ENCODE measurements around the gene PLXDC1. TPM values are rescaled to one million over a fixed set of nuclear protein-coding genes. Genes with fewer than 3 reads are reported as not detected.

The PLXDC1 gene
- polyA plus RNA-seq, 1 experiment: 1.9 TPM

DNA sequence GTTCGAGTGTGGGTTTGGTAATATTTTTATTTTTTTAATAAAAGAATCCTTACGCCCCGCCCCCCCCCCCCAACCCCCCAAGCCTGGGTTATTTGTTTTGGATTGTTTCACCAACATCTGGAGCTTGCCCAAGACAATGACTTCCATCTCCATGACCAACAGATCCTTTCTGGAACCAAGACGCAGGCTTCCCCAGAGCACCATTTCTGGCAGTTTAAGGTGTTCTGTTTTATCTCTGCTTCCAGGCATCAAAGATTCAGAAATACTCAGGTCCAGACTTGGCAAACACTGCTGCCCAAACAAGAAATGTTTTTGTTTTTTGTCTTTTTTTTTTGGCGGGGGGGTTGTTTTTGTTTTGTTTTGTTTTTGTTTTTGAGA, 56.1 kb downstream of the PLXDC1 start:
- POLR2A ChIA-PET: no interaction called here
- CTCF ChIA-PET: no interaction called here
- no peak for DNase-seq (ENCODE audit: low read depth, low spot score)
- TF ChIP-seq CTCF (IDR thresholded peaks at IDR 0.05; ENCODE audit: low read depth, low read length): no peak
- H3K27me3 ChIP-seq (ENCODE audit: control insufficient read depth, insufficient read depth, low read length): peaks cover 55% of the 10 kb centered on the region
- no peaks in the 10 kb centered on the region for H3K9me3 ChIP-seq (ENCODE audit: control insufficient read depth, insufficient read depth, low read length)
- no peak overlapping the region for H3K27ac ChIP-seq (ENCODE audit: low read depth, low read length)
- H3K4me3 ChIP-seq (ENCODE audit: low read depth, low read length): no peak overlapping the region

- CTCF ChIA-PET: no interaction called here
- Histone ChIP-seq H3K4me3 (ENCODE audit: low read depth, low read length) (no peak overlapping the region), H3K27me3 (ENCODE audit: control insufficient read depth, insufficient read depth, low read length) (peaks cover 55% of the 10 kb centered on the region), H3K27ac (ENCODE audit: low read depth, low read length) (no peak overlapping the region), H3K9me3 (ENCODE audit: control insufficient read depth, insufficient read depth, low read length) (no peaks in the 10 kb centered on the region)
- POLR2A ChIA-PET: no interaction called here
- no peak for TF ChIP-seq CTCF (IDR thresholded peaks at IDR 0.05; ENCODE audit: low read depth, low read length)
- no peak for DNase-seq (ENCODE audit: low read depth, low spot score)
Observed at GRCh38 chr17:39094607-39095308, 56.7 kb downstream of the PLXDC1 start.

GRCh38 chr17:39092692-39093230, 58.7 kb downstream of the PLXDC1 start:
- DNase-seq (ENCODE audit: low read depth, low spot score): no peak
- Histone ChIP-seq H3K9me3 (ENCODE audit: control insufficient read depth, insufficient read depth, low read length) (no peaks in the 10 kb centered on the region), H3K27me3 (ENCODE audit: control insufficient read depth, insufficient read depth, low read length) (peaks cover 45% of the 10 kb centered on the region), H3K27ac (ENCODE audit: low read depth, low read length) (no peak overlapping the region), H3K4me3 (ENCODE audit: low read depth, low read length) (no peak overlapping the region)
- no peak for TF ChIP-seq CTCF (IDR thresholded peaks at IDR 0.05; ENCODE audit: low read depth, low read length)
- ChIA-PET CTCF (interaction anchor here (0.7 kb wide), 1 partner anchor 110 kb away, joined by 3 read pairs; no protein-coding TSS in a partner anchor), POLR2A (no interaction called here)

- Histone ChIP-seq H3K27ac (ENCODE audit: low read depth, low read length) (no peak overlapping the region), H3K27me3 (ENCODE audit: control insufficient read depth, insufficient read depth, low read length) (peaks cover 49% of the 10 kb centered on the region), H3K9me3 (ENCODE audit: control insufficient read depth, insufficient read depth, low read length) (no peaks in the 10 kb centered on the region), H3K4me3 (ENCODE audit: low read depth, low read length) (no peak overlapping the region)
- ChIA-PET POLR2A (no interaction called here), CTCF (no interaction called here)
- no peak for DNase-seq (ENCODE audit: low read depth, low spot score)
- no peak for TF ChIP-seq CTCF (IDR thresholded peaks at IDR 0.05; ENCODE audit: low read depth, low read length)
Observed at GRCh38 chr17:39090908-39091665, 60.4 kb downstream of the PLXDC1 start.

DNA sequence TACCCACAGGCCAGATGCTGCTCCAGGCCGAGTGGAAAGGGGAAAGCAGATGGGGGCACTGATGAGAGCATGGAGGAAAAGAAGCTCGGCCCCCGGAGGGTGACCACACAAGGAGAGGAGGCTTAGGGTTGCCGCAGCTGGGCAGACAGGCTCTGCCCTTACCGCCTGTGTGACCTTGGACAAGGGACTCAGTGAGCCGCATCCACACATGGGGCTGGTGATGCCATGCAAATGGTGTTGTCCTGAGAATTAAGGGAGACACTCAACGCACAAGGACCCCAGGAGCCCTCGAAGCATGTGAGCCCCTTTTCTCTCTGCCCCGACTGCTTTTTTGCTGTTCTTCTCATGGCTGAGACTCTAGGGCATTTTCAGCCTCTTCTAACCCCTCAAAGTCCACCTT, 61.0 kb downstream of the PLXDC1 start:
- ChIA-PET POLR2A (no interaction called here), CTCF (no interaction called here)

More for the DNA sequence above, 61.0 kb downstream of the PLXDC1 start:
- peaks cover 52% of the 10 kb centered on the region for H3K27me3 ChIP-seq (ENCODE audit: control insufficient read depth, insufficient read depth, low read length)
- no peak overlapping the region for H3K4me3 ChIP-seq (ENCODE audit: low read depth, low read length)
- no peaks in the 10 kb centered on the region for H3K9me3 ChIP-seq (ENCODE audit: control insufficient read depth, insufficient read depth, low read length)
- H3K27ac ChIP-seq (ENCODE audit: low read depth, low read length): no peak overlapping the region
- no peak for DNase-seq (ENCODE audit: low read depth, low spot score)
- no peak for TF ChIP-seq CTCF (IDR thresholded peaks at IDR 0.05; ENCODE audit: low read depth, low read length)
